NCI-H460 (cell line): ENCODE results near the gene RPL14. TPM values are rescaled to one million over a fixed set of nuclear protein-coding genes. Genes with fewer than 3 reads are reported as not detected.

ENCODE experiments used
- DNase-seq: peaks from one replicate; pipeline ENCODE4 v3.0.0-alpha.2; 2016; ENCODE audit warnings: low read depth; ENCODE audit errors: extremely low read depth
- small RNA-seq, 2 experiments: library from RNA; depleted of rRNA; stranded (forward); fragments of <200 nt; gene quantifications; one replicate each; pipeline ENCODE3, GENCODE V24; 2014
- total RNA-seq: library from RNA; depleted of rRNA; stranded (reverse); fragments of >200 nt; shearing (Covaris generic); gene quantifications from 2 replicates; pipeline ENCODE4 v1.2.3, GENCODE V29; 2014; rRNA removed

Gene RPL14
- total RNA-seq, 1 experiment from 2014 or later = 1,178 TPM

- no peak for DNase-seq
Observed at GRCh38 chr3:40516201-40516600, 59.1 kb downstream of the RPL14 start.

- DNase-seq = no peak
Observed at GRCh38 chr3:40518067-40518466, 60.9 kb downstream of the RPL14 start.

Small RNA genes within 50 kb of the gene (small RNA-seq; reads per million reads assigned to genes)
- 0.97 to 14.2 reads per million in 2 experiments for gene RNU5B-2P

Other genes with a start within 250 kb of the RPL14 start
- gene EIF1B, start 147.6 kb upstream of the RPL14 start, total RNA-seq = 25.6 and 29.2 TPM in 2 replicates
- gene ENTPD3, start 70.2 kb upstream of the RPL14 start, total RNA-seq = not detected in 2 replicates
- 4.2 and 5.2 TPM in 2 replicates for gene ZNF619, start 19.8 kb downstream of the RPL14 start, total RNA-seq
- 2.2 and 5.1 TPM in 2 replicates for gene ZNF620, start 48.7 kb downstream of the RPL14 start, total RNA-seq
- 20.5 and 23.2 TPM in 2 replicates for gene ZNF621, start 67.6 kb downstream of the RPL14 start, total RNA-seq